Esophagus (tissue), 2 donors: ENCODE results near the gene VEGFA. TPM values are rescaled to one million over a fixed set of nuclear protein-coding genes. Genes with fewer than 3 reads are reported as not detected.

Source experiments
- H3K27ac ChIP-seq, 2 donors: one replicate each; pipeline ENCODE4 v1.5.1; 2013; ENCODE audit warnings: low read depth in 2 of 2, mild to moderate bottlenecking in 2 of 2, inconsistent platforms in 1 of 2, low read length in 1 of 2, moderate library complexity in 1 of 2
- H3K27me3 ChIP-seq, 2 donors: one replicate each; pipeline ENCODE4 v1.6.1; 2013; ENCODE audit warnings: low read length in 2 of 2, control low read depth in 1 of 2, mild to moderate bottlenecking in 1 of 2; ENCODE audit not compliant: insufficient read depth in 2 of 2, control insufficient read depth in 1 of 2
- H3K36me3 ChIP-seq, 2 donors: one replicate each; pipeline ENCODE4 v1.6.1; 2013; ENCODE audit warnings: low read length in 1 of 2; ENCODE audit not compliant: control insufficient read depth in 2 of 2, insufficient read depth in 2 of 2
- H3K4me1 ChIP-seq, 2 donors: one replicate each; pipeline ENCODE4 v1.6.1; 2013; ENCODE audit warnings: low read length in 1 of 2; ENCODE audit not compliant: control insufficient read depth in 2 of 2, insufficient read depth in 2 of 2
- H3K4me3 ChIP-seq, 2 donors: one replicate each; pipeline ENCODE4 v1.5.1; 2013; ENCODE audit warnings: low read length in 2 of 2, mild to moderate bottlenecking in 2 of 2, low read depth in 1 of 2, moderate library complexity in 1 of 2
- H3K9me3 ChIP-seq, 2 donors: one replicate each; pipeline ENCODE4 v1.6.1; 2013; ENCODE audit warnings: mild to moderate bottlenecking in 2 of 2, low read depth in 1 of 2, low read length in 1 of 2, moderate library complexity in 1 of 2; ENCODE audit not compliant: control insufficient read depth in 2 of 2, insufficient read depth in 1 of 2
- WGBS, 2 donors: extraction: QIAGEN DNeasy Blood & Tissue Kit; methylation state at CpG; one replicate each; pipeline ENCODE4 v1.1.7; 2013; 5-methylcytosine and 5-hydroxymethylcytosine counted together
- polyA plus RNA-seq, 2 donors: library from polyadenylated mRNA; stranded (reverse); fragments of 200-250 nt; gene quantifications; one replicate each; pipeline ENCODE4 v1.2.3, GENCODE V29; 2013
- donor health status: healthy with polysubstance abuse.
- donor health status: Bipolar disorder and iron deficiency.

The VEGFA gene
- polyA plus RNA-seq, 2 donors, result 87.8 to 157 TPM

DNA sequence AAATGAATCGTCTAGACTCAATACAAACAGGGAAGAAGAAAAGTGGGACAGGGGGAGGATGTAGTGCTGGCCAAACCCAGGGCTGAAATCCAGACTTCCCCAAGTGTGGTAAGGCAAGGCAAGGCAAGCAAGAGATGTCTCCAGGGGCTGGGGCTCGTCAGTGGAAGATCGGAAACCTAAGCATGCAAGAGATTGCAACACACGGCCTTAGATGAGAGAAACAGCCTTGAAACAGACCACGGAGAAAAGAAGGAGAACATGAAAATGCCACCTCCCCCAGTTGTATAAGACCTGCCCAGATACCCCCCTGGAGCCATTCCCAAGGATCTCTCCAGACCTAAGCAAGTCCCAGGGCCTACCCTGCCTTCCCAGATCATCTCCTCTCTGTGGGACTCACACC lies 20.0 kb downstream of the VEGFA start:
- 53 to 56% methylated on average over 5 of the region's 5 CpGs for whole genome bisulfite sequencing, 2 donors
- H3K27ac ChIP-seq, result peak overlapping the region in 1 of 2 donors; percentile 11
- H3K9me3 ChIP-seq, result no peaks in the 10 kb centered on the region
- peaks cover 4 to 9% of the 10 kb centered on the region in 2 donors for H3K36me3 ChIP-seq
- H3K4me3 ChIP-seq, result no peak overlapping the region
- no peaks in the 10 kb centered on the region for H3K4me1 ChIP-seq
- no peaks in the 10 kb centered on the region for H3K27me3 ChIP-seq

DNA sequence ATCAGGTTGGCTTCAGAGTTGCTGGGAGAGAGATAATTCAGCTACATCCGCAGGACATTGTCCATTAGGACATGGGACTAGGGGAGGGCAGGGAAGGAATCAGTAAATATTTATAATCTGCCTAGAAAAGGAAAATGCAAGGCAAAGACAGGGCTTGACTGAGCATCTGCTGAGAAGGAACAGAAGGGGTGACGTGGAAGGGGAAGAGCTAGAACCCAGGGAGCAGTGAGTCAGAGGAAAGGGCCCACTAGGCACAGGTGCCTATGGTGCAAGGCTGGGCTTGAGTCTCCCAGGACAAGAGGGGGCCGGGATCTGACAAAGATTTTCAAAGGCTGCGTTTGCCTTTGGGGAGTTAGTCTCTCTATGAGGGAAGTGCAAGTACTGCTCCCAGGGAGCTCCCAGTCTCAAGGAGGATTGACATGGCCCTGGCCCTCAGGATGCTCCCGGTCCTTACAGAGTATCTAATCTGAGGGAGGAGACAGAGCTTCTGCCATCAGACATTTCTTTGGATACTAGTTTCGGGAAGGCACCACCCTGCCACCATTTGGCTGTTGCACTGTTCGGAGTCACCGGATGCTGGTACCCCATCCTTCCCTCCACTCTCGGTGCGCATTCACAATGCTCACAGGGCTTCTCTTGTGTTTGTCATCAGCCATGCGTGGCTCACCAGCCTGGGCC lies 21.9 kb downstream of the VEGFA start:
- Histone ChIP-seq H3K4me3 (no peak overlapping the region), H3K4me1 (no peaks in the 10 kb centered on the region), H3K36me3 (no peaks in the 10 kb centered on the region), H3K27ac (no peak overlapping the region), H3K9me3 (no peaks in the 10 kb centered on the region), H3K27me3 (no peaks in the 10 kb centered on the region)
- WGBS, 2 donors, result 73 to 84% methylated on average over 11 of the region's 11 CpGs

GRCh38 chr6:43793154-43793874 lies 23.3 kb downstream of the VEGFA start:
- H3K27ac ChIP-seq, result no peak overlapping the region

DNA sequence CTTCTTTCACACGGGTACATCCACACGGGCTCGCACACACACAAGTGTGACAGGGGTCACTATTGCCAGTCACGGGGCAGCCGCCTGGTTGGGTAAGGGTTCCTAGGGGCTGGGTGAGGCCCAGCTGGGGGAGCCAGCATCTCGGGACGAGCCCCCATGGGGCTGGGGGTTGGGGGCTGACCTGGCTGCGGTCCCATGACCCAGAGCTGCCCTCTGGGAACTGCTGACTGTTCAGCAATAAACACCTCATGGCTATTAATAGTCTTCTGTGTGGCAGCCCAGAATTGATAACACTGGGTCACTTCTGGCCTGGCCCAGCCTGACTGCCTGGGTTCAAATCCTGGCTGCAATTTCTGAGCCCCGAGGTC lies 23.8 kb downstream of the VEGFA start:
- no peaks in the 10 kb centered on the region for H3K9me3 ChIP-seq
- 79% methylated on average over 9 of the region's 9 CpGs for WGBS, 2 donors
- no peaks in the 10 kb centered on the region for H3K36me3 ChIP-seq
- H3K27ac ChIP-seq, result no peak overlapping the region
- no peaks in the 10 kb centered on the region for H3K27me3 ChIP-seq
- peaks cover 0 to 9% of the 10 kb centered on the region in 2 donors for H3K4me1 ChIP-seq
- H3K4me3 ChIP-seq, result no peak overlapping the region

More at GRCh38 chr6:43793154-43793874, 23.3 kb downstream of the VEGFA start:
- peaks cover 0 to 5% of the 10 kb centered on the region in 2 donors for H3K4me1 ChIP-seq
- H3K27me3 ChIP-seq, result no peaks in the 10 kb centered on the region
- no peaks in the 10 kb centered on the region for H3K9me3 ChIP-seq
- H3K36me3 ChIP-seq, result no peaks in the 10 kb centered on the region
- H3K4me3 ChIP-seq, result no peak overlapping the region
- WGBS, 2 donors, result 81 to 89% methylated on average over 5 of the region's 5 CpGs

DNA sequence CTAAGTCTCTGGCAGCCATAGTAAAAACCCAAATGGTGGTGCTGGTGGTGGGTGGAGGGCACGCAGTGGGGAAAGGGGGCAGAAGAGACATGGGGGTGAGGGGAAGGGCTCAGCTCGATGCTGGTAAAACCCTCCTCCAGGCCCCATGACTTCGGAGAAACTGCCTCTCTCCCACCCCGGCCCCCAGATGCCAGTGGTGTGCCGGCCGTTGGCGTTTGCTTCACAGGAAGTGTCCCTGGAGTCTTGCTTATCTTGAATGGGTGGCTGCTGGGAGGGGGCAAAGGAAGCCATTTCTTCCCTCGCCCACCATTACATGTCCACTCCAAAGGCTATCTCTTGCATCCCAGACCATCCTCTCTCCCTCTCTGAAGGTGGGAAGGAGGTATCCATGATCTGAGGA lies 25.4 kb downstream of the VEGFA start:
- no peak overlapping the region for H3K27ac ChIP-seq
- H3K36me3 ChIP-seq, result no peaks in the 10 kb centered on the region
- peaks cover 4 to 18% of the 10 kb centered on the region in 2 donors for H3K4me1 ChIP-seq
- no peaks in the 10 kb centered on the region for H3K27me3 ChIP-seq
- no peak overlapping the region for H3K4me3 ChIP-seq
- H3K9me3 ChIP-seq, result no peaks in the 10 kb centered on the region
- WGBS, 2 donors, result 92 to 94% methylated on average over 8 of the region's 8 CpGs

DNA sequence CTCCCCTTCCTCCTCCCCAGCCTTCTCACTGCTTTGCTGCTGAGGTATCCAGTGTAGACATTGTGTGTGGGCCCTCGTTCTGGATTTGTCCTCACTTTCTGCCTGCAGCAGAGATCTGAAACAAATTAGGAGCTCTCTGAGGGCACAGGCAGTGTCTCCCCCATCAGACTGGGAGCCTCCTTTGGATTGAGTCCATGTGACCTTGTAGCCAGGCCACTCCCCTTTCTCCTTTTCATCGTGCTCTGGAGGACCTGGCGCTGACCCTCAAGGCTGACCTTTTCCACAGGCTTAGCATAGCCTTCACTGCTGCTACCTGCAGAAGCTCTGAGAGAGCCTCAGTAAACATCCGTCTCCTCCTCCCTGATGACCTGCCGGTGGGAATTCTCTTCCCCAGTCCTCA lies 26.2 kb downstream of the VEGFA start:
- no peaks in the 10 kb centered on the region for H3K9me3 ChIP-seq
- H3K27ac ChIP-seq, result no peak overlapping the region
- no peaks in the 10 kb centered on the region for H3K36me3 ChIP-seq
- H3K27me3 ChIP-seq, result no peaks in the 10 kb centered on the region
- H3K4me3 ChIP-seq, result no peak overlapping the region
- WGBS, 2 donors, result 76 to 78% methylated on average over 5 of the region's 5 CpGs
- peaks cover 4 to 21% of the 10 kb centered on the region in 2 donors for H3K4me1 ChIP-seq

DNA sequence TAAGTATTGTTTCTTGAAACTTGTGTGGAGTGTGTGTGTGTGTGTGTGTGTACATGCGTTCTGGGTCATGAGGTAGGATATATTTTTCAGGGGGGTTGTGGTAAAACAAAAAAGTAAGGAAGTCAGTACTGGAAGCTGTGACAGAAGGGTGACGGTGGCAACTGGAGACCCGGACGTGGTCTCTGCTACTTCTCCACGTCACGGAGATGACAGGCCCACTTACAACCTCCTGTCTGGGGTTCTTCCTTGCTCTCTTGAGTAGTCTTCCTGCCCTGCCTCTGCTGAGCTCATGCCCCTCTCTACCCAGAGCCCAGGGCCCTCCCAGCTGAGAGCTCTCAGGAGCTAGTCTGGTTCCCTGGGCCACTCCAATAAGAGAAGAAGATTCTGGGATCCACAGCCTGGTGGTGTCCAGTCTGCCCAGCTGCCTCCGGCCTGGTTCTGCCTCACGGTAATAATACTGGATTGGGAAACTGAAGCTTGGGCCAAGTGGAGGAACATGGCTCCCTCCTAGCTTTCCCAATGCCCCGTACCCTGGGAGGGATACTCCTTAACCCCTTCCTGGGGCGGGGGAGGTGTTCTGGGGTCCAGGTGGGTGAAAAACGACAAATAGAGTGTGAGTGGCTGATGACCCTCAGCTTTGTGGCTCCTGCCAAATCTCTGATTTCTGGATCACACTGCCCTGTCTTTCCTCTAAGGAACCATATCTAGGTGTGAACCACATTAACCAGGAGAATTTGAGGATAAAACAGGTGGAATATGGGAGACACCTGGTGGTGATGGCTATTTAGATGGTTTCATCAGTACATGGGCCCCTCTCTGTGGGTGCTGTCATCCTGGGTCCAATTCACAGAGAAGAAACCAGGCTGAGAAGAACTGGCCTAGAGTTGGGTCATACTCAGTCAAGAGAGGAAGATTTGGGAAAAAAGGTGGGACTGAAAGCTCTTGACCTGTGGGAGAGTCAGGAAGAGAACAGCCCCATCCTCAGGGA lies 27.2 kb downstream of the VEGFA start:
- 90 to 91% methylated on average over 11 of the region's 11 CpGs for WGBS, 2 donors

DNA sequence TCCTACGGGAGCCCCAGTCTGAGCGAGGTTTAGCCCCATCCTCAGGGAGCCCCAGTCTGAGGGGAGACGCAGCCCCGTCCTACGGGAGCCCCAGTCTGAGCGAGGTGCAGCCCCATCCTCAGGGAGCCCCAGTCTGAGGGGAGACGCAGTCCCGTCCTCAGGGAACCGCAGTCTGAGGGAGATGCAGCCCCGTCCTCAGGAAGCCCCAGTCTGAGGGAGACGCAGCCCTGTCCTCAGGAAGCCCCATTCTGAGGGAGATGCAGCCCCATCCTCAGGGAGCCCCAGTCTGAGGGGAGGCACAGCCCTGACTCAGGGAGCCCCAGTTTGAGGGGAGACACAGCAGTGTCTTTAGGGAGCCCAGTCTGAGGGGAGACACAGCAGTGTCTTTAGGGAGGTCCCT lies 27.9 kb downstream of the VEGFA start:
- Histone ChIP-seq H3K27me3 (no peaks in the 10 kb centered on the region), H3K4me3 (no peak overlapping the region), H3K27ac (peak overlapping the region in 1 of 2 donors; percentile 73), H3K36me3 (no peaks in the 10 kb centered on the region), H3K4me1 (peaks cover 4 to 21% of the 10 kb centered on the region in 2 donors), H3K9me3 (no peaks in the 10 kb centered on the region)
- WGBS, 2 donors, result 93 to 94% methylated on average over 11 of the region's 11 CpGs

More for the DNA sequence above, 27.2 kb downstream of the VEGFA start:
- no peaks in the 10 kb centered on the region for H3K36me3 ChIP-seq
- H3K27ac ChIP-seq, result no peak overlapping the region
- no peaks in the 10 kb centered on the region for H3K27me3 ChIP-seq
- peaks cover 4 to 21% of the 10 kb centered on the region in 2 donors for H3K4me1 ChIP-seq
- H3K9me3 ChIP-seq, result no peaks in the 10 kb centered on the region
- no peak overlapping the region for H3K4me3 ChIP-seq

- peak overlapping the region; percentile 43 to 84 for H3K27ac ChIP-seq
- H3K4me3 ChIP-seq, result peak overlapping the region in 1 of 2 donors; percentile 9
- no peaks in the 10 kb centered on the region for H3K27me3 ChIP-seq
- peaks cover 4 to 21% of the 10 kb centered on the region in 2 donors for H3K4me1 ChIP-seq
- 54 to 60% methylated on average over 10 of the region's 10 CpGs for WGBS, 2 donors
- no peaks in the 10 kb centered on the region for H3K36me3 ChIP-seq
- H3K9me3 ChIP-seq, result no peaks in the 10 kb centered on the region
These were observed 28.9 kb downstream of the VEGFA start for GRCh38 chr6:43798688-43799444.
